ENCODE measurements around the gene PPIH. TPM values are rescaled to one million over a fixed set of nuclear protein-coding genes. Genes with fewer than 3 reads are reported as not detected.
A peak's percentile ranks its signal among the peaks of the same experiment; 100 is the strongest.

Gene PPIH
- total and polyA plus RNA-seq, 2 of the 13 experiments (the other 11 are each of a cell fraction or from before 2014, with no cell fraction given) = 29.9 to 72.6 TPM

DNA sequence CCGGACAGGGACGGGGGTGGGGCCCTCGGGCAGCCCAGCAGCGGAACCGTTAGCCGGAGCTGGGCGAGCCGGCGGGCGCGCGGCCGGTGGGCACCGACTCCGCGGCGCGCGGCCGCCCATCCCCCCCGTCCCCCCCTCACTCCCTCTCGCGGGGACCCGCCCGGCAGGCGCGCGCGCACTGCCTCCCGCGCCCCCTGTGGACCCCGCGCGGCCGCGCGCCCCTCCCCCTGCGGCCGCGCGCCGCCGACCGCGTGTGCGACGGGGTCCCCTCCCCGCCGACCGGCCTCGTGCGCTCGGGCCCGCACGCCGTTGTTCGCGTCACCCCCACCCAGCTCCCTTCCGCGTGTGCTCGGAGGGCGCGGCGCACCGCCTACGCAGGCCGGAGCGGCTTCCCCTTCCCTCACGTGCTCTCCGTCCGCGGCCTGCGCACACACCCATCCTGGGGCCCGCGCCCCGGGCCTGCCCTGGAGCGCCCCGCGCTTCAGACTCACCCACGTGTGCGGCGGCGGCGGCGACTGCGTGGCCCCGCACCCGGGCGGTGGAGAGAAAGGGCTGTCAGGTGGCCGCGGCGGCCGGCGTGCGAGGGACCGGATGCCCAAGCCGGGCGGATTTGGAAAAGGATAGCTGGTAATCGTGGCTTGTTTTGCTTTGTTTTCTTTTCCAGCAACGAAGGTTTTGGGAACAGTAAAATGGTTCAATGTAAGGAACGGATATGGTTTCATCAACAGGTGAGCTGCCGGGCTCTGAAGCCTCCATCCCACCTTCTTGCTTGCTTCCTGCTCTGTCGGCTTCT, 24.7 kb downstream of the PPIH start (continued):
- peak; percentile 59 for TF ChIP-seq AGO1 (IDR thresholded peaks at IDR 0.05; ENCODE audit: low read depth, low read length, poor library complexity, severe bottlenecking)
- TF ChIP-seq RBFOX2 (IDR thresholded peaks at IDR 0.05; ENCODE audit: low read depth, low read length) = peak; percentile 72
- TF ChIP-seq ZNF143 (CRISPR knock-in tag; IDR thresholded peaks at IDR 0.05) = no peak
- TF ChIP-seq, protein P1, sequence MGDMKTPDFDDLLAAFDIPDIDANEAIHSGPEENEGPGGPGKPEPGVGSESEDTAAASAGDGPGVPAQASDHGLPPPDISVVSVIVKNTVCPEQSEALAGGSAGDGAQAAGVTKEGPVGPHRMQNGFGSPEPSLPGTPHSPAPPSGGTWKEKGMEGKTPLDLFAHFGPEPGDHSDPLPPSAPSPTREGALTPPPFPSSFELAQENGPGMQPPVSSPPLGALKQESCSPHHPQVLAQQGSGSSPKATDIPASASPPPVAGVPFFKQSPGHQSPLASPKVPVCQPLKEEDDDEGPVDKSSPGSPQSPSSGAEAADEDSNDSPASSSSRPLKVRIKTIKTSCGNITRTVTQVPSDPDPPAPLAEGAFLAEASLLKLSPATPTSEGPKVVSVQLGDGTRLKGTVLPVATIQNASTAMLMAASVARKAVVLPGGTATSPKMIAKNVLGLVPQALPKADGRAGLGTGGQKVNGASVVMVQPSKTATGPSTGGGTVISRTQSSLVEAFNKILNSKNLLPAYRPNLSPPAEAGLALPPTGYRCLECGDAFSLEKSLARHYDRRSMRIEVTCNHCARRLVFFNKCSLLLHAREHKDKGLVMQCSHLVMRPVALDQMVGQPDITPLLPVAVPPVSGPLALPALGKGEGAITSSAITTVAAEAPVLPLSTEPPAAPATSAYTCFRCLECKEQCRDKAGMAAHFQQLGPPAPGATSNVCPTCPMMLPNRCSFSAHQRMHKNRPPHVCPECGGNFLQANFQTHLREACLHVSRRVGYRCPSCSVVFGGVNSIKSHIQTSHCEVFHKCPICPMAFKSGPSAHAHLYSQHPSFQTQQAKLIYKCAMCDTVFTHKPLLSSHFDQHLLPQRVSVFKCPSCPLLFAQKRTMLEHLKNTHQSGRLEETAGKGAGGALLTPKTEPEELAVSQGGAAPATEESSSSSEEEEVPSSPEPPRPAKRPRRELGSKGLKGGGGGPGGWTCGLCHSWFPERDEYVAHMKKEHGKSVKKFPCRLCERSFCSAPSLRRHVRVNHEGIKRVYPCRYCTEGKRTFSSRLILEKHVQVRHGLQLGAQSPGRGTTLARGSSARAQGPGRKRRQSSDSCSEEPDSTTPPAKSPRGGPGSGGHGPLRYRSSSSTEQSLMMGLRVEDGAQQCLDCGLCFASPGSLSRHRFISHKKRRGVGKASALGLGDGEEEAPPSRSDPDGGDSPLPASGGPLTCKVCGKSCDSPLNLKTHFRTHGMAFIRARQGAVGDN (CRISPR knock-in tag; IDR thresholded peaks at IDR 0.05) = peak; percentile 84
- TF ChIP-seq ZSCAN25 (CRISPR knock-in tag; IDR thresholded peaks at IDR 0.05) = peak; percentile 38; the same call in 1 of the 2 replicates
- peak; percentile 38; the same call in 1 of the 2 replicates for TF ChIP-seq ARNTL (CRISPR knock-in tag; IDR thresholded peaks at IDR 0.05)
- TF ChIP-seq ZFP90 (CRISPR knock-in tag; IDR thresholded peaks at IDR 0.05; ENCODE audit: borderline replicate concordance) = peak; percentile 49; the same call in 1 of the 2 replicates
- TF ChIP-seq ZNF891 (CRISPR knock-in tag; IDR thresholded peaks at IDR 0.05) = 0 out of 2 replicates have a peak, but pooled peaks have one; percentile 30
- peak; percentile 76 for TF ChIP-seq SALL1 (CRISPR knock-in tag; IDR thresholded peaks at IDR 0.05)
- peak; percentile 77 for TF ChIP-seq NFKB2 (CRISPR knock-in tag; IDR thresholded peaks at IDR 0.05; ENCODE audit: borderline replicate concordance)
- TF ChIP-seq ZNF629 (CRISPR knock-in tag; conservative IDR thresholded peaks at IDR 0.05) = no peak
- TF ChIP-seq, protein P2, sequence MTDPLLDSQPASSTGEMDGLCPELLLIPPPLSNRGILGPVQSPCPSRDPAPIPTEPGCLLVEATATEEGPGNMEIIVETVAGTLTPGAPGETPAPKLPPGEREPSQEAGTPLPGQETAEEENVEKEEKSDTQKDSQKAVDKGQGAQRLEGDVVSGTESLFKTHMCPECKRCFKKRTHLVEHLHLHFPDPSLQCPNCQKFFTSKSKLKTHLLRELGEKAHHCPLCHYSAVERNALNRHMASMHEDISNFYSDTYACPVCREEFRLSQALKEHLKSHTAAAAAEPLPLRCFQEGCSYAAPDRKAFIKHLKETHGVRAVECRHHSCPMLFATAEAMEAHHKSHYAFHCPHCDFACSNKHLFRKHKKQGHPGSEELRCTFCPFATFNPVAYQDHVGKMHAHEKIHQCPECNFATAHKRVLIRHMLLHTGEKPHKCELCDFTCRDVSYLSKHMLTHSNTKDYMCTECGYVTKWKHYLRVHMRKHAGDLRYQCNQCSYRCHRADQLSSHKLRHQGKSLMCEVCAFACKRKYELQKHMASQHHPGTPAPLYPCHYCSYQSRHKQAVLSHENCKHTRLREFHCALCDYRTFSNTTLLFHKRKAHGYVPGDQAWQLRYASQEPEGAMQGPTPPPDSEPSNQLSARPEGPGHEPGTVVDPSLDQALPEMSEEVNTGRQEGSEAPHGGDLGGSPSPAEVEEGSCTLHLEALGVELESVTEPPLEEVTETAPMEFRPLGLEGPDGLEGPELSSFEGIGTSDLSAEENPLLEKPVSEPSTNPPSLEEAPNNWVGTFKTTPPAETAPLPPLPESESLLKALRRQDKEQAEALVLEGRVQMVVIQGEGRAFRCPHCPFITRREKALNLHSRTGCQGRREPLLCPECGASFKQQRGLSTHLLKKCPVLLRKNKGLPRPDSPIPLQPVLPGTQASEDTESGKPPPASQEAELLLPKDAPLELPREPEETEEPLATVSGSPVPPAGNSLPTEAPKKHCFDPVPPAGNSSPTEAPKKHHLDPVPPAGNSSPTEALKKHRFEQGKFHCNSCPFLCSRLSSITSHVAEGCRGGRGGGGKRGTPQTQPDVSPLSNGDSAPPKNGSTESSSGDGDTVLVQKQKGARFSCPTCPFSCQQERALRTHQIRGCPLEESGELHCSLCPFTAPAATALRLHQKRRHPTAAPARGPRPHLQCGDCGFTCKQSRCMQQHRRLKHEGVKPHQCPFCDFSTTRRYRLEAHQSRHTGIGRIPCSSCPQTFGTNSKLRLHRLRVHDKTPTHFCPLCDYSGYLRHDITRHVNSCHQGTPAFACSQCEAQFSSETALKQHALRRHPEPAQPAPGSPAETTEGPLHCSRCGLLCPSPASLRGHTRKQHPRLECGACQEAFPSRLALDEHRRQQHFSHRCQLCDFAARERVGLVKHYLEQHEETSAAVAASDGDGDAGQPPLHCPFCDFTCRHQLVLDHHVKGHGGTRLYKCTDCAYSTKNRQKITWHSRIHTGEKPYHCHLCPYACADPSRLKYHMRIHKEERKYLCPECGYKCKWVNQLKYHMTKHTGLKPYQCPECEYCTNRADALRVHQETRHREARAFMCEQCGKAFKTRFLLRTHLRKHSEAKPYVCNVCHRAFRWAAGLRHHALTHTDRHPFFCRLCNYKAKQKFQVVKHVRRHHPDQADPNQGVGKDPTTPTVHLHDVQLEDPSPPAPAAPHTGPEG (CRISPR knock-in tag; IDR thresholded peaks at IDR 0.05) = peak; percentile 82; the same call in 1 of the 2 replicates
- TF ChIP-seq ZFP36 (IDR thresholded peaks at IDR 0.05; ENCODE audit: borderline replicate concordance, low read depth, low read length, partially characterized antibody) = no peak
- no peak for TF ChIP-seq CAMTA2 (CRISPR knock-in tag; IDR thresholded peaks at IDR 0.05; ENCODE audit: borderline replicate concordance)
- no peak for TF ChIP-seq ATRX (CRISPR knock-in tag; IDR thresholded peaks at IDR 0.05; ENCODE audit: borderline replicate concordance)
- 0 out of 2 replicates have a peak, but pooled peaks have one; percentile 71 for TF ChIP-seq ZNF235 (CRISPR knock-in tag; IDR thresholded peaks at IDR 0.05; ENCODE audit: borderline replicate concordance)
- TF ChIP-seq, protein P3, sequence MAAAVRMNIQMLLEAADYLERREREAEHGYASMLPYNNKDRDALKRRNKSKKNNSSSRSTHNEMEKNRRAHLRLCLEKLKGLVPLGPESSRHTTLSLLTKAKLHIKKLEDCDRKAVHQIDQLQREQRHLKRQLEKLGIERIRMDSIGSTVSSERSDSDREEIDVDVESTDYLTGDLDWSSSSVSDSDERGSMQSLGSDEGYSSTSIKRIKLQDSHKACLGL (CRISPR knock-in tag; IDR thresholded peaks at IDR 0.05) = peak; percentile 89
